Measurements from ENCODE around the gene MTOR. TPM values are rescaled to one million over a fixed set of nuclear protein-coding genes. Genes with fewer than 3 reads are reported as not detected.

The MTOR gene
- total and polyA plus RNA-seq, 2 experiments from 2014 or later, result 17.2 to 37.7 TPM

DNA sequence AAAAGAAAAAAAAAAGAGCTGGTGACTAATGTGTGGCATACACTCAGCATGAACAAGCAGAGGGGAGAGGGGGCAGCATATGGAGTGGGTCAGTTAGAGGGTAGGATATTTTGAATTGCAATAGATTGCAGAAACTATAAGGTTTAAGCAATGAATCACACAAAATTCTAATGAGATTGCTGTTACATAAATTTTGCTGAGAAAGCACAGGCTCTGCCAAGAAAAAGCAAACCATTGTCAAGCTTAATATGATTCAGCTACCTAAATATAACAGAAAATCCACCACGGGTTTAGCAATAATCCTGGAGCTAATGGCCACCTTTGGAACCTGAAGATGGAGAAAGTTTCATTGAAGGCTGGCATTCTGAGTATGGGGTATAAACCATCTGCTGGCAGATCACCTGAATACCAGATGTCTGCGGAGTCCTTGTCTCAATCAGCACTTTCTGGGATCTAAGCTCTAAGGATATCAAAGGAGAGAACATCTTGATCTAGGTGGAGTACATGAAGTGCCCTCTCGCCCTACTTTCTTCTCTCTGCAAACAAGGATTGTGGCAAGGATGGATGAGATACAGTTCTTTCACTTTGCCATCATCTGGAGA is 103.5 kb downstream of the MTOR start:
- H3K79me2 ChIP-seq, result no peaks in the 10 kb centered on the region
- H3K9me2 ChIP-seq (replicated peaks; ENCODE audit: insufficient read depth), result no peaks in the 10 kb centered on the region
- H3K4me3 ChIP-seq, result no peak overlapping the region
- peak; percentile 44 for DNase-seq (ENCODE audit: low spot score)
- H3K27me3 ChIP-seq, result no peaks in the 10 kb centered on the region
- H3K36me3 ChIP-seq (replicated peaks; ENCODE audit: insufficient read depth, low read depth), result no peaks in the 10 kb centered on the region
- H3K4me2 ChIP-seq, result peak overlapping the region; percentile 32
- H3K27ac ChIP-seq, result peak overlapping the region; percentile 79
- H2AFZ ChIP-seq, result no peak overlapping the region
- 84% methylated on average over 3 of the region's 3 CpGs for WGBS (ENCODE audit: low lambda C conversion rate, missing lambda C conversion rate)
- TF ChIP-seq, protein P1, sequence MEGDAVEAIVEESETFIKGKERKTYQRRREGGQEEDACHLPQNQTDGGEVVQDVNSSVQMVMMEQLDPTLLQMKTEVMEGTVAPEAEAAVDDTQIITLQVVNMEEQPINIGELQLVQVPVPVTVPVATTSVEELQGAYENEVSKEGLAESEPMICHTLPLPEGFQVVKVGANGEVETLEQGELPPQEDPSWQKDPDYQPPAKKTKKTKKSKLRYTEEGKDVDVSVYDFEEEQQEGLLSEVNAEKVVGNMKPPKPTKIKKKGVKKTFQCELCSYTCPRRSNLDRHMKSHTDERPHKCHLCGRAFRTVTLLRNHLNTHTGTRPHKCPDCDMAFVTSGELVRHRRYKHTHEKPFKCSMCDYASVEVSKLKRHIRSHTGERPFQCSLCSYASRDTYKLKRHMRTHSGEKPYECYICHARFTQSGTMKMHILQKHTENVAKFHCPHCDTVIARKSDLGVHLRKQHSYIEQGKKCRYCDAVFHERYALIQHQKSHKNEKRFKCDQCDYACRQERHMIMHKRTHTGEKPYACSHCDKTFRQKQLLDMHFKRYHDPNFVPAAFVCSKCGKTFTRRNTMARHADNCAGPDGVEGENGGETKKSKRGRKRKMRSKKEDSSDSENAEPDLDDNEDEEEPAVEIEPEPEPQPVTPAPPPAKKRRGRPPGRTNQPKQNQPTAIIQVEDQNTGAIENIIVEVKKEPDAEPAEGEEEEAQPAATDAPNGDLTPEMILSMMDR (IDR thresholded peaks at IDR 0.05; ENCODE audit: poor library complexity), result no peak
- TF ChIP-seq EZH2 (IDR thresholded peaks at IDR 0.05; ENCODE audit: borderline replicate concordance), result no peak
- no peak for TF ChIP-seq EZH2phosphoT487 (IDR thresholded peaks at IDR 0.05; ENCODE audit: low read depth, severe bottlenecking, unreplicated experiment)
- H3K4me1 ChIP-seq (ENCODE audit: insufficient read depth), result peaks cover 10% of the 10 kb centered on the region
- H3K9me3 ChIP-seq (ENCODE audit: low read depth), result no peaks in the 10 kb centered on the region
- H4K20me1 ChIP-seq (ENCODE audit: insufficient read depth, poor library complexity, severe bottlenecking), result no peaks in the 10 kb centered on the region

DNA sequence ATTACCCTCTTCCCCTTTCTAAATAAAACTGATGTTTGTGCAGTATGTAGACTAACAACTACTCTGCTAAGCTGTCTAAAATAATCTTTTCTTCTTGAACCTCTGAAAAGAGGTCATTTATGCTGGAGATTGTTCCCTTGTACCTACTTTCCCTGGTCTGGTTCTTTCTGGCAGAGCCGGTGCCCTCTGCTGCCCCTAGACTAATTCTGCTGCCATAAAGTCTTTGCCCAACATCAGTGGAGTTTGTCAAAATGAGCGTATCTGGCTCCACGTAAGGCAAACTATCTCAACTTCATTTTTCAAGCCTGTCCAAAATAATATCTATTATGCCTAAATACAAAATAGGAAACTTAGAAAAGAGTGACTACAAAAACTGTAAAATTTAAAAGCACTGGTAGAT is 104.1 kb downstream of the MTOR start:
- H2AFZ ChIP-seq, result no peak overlapping the region
- H4K20me1 ChIP-seq (ENCODE audit: insufficient read depth, poor library complexity, severe bottlenecking), result no peaks in the 10 kb centered on the region
- 85% methylated on average over 3 of the region's 3 CpGs for WGBS (ENCODE audit: low lambda C conversion rate, missing lambda C conversion rate)
- no peaks in the 10 kb centered on the region for H3K9me3 ChIP-seq (ENCODE audit: low read depth)
- no peaks in the 10 kb centered on the region for H3K9me2 ChIP-seq (replicated peaks; ENCODE audit: insufficient read depth)
- no peaks in the 10 kb centered on the region for H3K27me3 ChIP-seq
- H3K4me1 ChIP-seq (ENCODE audit: insufficient read depth), result peaks cover 10% of the 10 kb centered on the region
- no peaks in the 10 kb centered on the region for H3K36me3 ChIP-seq (replicated peaks; ENCODE audit: insufficient read depth, low read depth)
- DNase-seq (ENCODE audit: low spot score), result no peak
- peak overlapping the region; percentile 79 for H3K27ac ChIP-seq
- TF ChIP-seq EZH2 (IDR thresholded peaks at IDR 0.05; ENCODE audit: borderline replicate concordance), result no peak
- TF ChIP-seq, protein P1 (IDR thresholded peaks at IDR 0.05; ENCODE audit: poor library complexity), result no peak
- TF ChIP-seq EZH2phosphoT487 (IDR thresholded peaks at IDR 0.05; ENCODE audit: low read depth, severe bottlenecking, unreplicated experiment), result no peak
- no peak overlapping the region for H3K4me3 ChIP-seq
- no peaks in the 10 kb centered on the region for H3K79me2 ChIP-seq
- H3K4me2 ChIP-seq, result peak overlapping the region; percentile 32

DNA sequence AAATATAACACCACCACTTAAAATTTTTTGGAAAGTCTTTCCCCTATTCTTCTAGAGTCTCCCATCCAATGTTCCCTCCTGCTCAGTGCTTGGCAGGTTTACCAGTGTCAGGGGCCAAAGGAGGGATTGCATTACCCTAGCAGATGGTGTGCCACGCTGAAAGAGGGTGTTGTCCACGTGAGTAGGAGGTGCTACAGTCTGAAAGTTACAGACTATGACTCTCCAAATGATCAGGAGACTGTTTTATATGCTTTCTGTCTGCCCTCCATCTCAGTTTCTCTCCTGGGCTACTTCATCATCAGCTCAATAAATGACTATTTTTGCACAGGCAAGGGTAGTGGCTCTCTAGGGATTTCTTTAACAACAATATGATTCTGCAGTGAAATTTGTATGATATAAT is 104.5 kb downstream of the MTOR start:
- peaks cover 10% of the 10 kb centered on the region for H3K4me1 ChIP-seq (ENCODE audit: insufficient read depth)
- WGBS (ENCODE audit: low lambda C conversion rate, missing lambda C conversion rate), result 85% methylated on average over 2 of the region's 2 CpGs
- no peaks in the 10 kb centered on the region for H3K9me2 ChIP-seq (replicated peaks; ENCODE audit: insufficient read depth)
- H3K36me3 ChIP-seq (replicated peaks; ENCODE audit: insufficient read depth, low read depth), result no peaks in the 10 kb centered on the region
- no peak overlapping the region for H3K4me3 ChIP-seq
- no peak overlapping the region for H3K4me2 ChIP-seq
- H3K27me3 ChIP-seq, result no peaks in the 10 kb centered on the region
- TF ChIP-seq, protein P1 (IDR thresholded peaks at IDR 0.05; ENCODE audit: poor library complexity), result no peak
- TF ChIP-seq EZH2 (IDR thresholded peaks at IDR 0.05; ENCODE audit: borderline replicate concordance) (no peak), EZH2phosphoT487 (IDR thresholded peaks at IDR 0.05; ENCODE audit: low read depth, severe bottlenecking, unreplicated experiment) (no peak)
- H3K9me3 ChIP-seq (ENCODE audit: low read depth), result no peaks in the 10 kb centered on the region
- peak overlapping the region; percentile 79 for H3K27ac ChIP-seq
- DNase-seq (ENCODE audit: low spot score), result no peak
- no peaks in the 10 kb centered on the region for H4K20me1 ChIP-seq (ENCODE audit: insufficient read depth, poor library complexity, severe bottlenecking)
- no peak overlapping the region for H2AFZ ChIP-seq
- H3K79me2 ChIP-seq, result no peaks in the 10 kb centered on the region
